Lower leg skin (tissue), 4 donors: ENCODE measurements around the gene RPTOR. TPM values are rescaled to one million over a fixed set of nuclear protein-coding genes. Genes with fewer than 3 reads are reported as not detected.

Experiments used
- DNase-seq, 2 donors: peaks; one replicate each; pipeline ENCODE4 v3.0.0-alpha.2; 2019; ENCODE audit warnings: low spot score in 2 of 2
- H3K4me3 ChIP-seq: fragments of 200-600 bp; sonication (generic); 2 replicates; pipeline ENCODE4 v1.5.1; 2017; ENCODE audit warnings: mild to moderate bottlenecking, low read depth; ENCODE audit not compliant: poor library complexity, severe bottlenecking
- POLR2A ChIP-seq, 2 donors: fragments of 450-650 bp; IDR thresholded peaks; one replicate each; pipeline ENCODE4 v1.6.1; 2016 to 2017; ENCODE audit warnings: antibody characterized with exemption in 2 of 2, mild to moderate bottlenecking in 1 of 2, moderate library complexity in 1 of 2
- WGBS, 2 donors: methylation state at CpG; one replicate each; pipeline ENCODE4 v1.1.5; 2018; 5-methylcytosine and 5-hydroxymethylcytosine counted together
- intact Hi-C: fragments of 100-400 bp; cut with DNase I; formaldehyde crosslinking; loops from one replicate; pipeline ENCODE4 v1.15.0; 2023; ENCODE audit warnings: low total_unique reads
- total RNA-seq, 4 donors: library from RNA; depleted of rRNA; stranded (reverse); fragments of >200 nt; gene quantifications; one replicate each; pipeline ENCODE4 v1.1.0, GENCODE V29; 2016
- TF ChIP-seq, protein P1 (sequence below), 3 donors: fragments of 450-650 bp; IDR thresholded peaks; one replicate each; pipeline ENCODE4 v1.5.1; 2016; ENCODE audit warnings: antibody characterized with exemption in 3 of 3, mild to moderate bottlenecking in 3 of 3, moderate library complexity in 2 of 3

Gene RPTOR
- total RNA-seq, 4 donors from 2014 or later, result 30.7 to 68.2 (median 39.8) TPM

DNA sequence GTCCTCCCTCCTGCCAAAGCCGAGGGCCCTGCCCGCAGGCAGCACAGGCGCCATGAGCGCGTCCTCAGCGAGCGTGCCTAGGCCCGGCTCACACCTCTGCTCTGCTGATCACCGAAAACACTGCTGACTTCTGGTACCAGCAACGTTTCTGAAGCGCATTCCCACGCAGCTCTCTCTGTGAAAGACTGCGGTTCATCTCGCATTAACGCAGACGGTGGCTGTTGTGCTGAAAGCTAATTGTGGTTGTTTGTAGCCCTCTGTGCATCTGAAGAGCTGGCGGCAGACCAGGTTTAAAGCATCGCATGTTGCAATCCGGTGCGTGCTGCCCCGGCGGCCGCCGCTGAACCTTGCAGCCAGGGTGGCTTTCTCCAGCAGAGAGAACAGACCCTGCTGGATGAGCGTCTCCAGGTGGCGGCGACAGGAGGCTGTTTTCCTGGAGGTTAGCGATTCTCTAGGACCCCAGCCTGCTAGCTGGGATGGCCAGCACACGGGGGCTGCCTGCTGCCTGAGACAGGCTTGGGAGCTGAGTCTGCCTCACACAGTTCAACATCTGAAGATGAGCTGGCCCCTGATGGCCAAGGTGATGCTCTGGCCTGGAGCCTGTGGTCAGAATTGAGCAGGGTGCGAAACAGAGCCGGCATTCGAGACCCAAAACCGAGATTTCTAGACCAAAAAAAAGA, 397.2 kb downstream of the RPTOR start:
- intact Hi-C loops, result no loop called here
- peak in 1 of 2 donors; percentile 33 for DNase-seq
- TF ChIP-seq, protein P1, sequence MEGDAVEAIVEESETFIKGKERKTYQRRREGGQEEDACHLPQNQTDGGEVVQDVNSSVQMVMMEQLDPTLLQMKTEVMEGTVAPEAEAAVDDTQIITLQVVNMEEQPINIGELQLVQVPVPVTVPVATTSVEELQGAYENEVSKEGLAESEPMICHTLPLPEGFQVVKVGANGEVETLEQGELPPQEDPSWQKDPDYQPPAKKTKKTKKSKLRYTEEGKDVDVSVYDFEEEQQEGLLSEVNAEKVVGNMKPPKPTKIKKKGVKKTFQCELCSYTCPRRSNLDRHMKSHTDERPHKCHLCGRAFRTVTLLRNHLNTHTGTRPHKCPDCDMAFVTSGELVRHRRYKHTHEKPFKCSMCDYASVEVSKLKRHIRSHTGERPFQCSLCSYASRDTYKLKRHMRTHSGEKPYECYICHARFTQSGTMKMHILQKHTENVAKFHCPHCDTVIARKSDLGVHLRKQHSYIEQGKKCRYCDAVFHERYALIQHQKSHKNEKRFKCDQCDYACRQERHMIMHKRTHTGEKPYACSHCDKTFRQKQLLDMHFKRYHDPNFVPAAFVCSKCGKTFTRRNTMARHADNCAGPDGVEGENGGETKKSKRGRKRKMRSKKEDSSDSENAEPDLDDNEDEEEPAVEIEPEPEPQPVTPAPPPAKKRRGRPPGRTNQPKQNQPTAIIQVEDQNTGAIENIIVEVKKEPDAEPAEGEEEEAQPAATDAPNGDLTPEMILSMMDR (IDR thresholded peaks at IDR 0.05), result no peak
- TF ChIP-seq POLR2A (IDR thresholded peaks at IDR 0.05), result no peak
- 52 to 66% methylated on average over 23 to 31 of the region's 33 CpGs for WGBS, 2 donors
- no peak overlapping the region for H3K4me3 ChIP-seq

DNA sequence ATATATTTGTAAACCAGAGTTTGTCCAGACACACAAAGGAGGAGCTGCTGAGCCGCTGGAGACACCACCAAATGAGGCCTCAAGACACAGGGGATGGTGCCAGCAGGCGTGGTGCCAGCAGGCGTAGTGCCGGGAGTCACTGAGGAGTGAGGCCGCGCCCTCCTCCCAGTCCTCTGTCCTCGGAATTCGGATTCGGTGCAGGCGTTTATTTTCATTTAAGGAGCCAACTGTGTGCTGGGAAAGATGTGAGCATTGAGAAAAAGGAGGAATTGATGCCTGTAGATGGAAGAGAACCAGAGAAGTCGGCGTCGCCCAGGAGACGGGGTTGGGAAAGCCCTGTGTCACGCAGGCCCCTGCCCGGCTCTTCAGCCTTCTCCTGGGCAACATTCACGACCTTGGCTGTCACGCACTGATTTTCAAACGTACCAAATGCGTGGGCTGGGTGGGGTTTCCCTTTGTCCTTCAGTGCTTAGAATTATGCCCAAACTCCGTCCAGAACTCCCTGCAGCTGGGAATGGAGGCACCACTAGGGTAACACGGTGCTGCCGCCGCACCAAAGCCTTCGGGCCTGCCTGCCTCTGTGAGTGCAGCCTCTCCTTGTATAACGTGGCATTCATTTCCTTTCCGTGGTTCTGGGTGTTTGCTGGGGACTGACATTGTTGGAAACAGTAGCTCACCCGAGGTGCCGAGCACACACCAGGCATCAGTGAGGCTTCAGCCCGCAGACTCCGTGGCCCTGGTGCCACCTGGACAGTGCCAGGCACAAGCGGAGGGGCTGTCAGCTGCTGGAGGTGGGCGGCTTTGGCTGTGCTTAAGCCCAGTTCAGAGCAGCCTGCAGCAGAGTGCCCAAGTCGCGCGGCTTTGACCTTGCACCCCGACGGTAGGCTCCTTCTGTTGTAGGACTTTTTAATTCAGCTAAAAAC, 398.0 kb downstream of the RPTOR start:
- peak; percentile 92 to 98 for DNase-seq
- no peak for TF ChIP-seq POLR2A (IDR thresholded peaks at IDR 0.05)
- TF ChIP-seq, protein P1 (IDR thresholded peaks at IDR 0.05), result no peak
- intact Hi-C loops, result no loop called here
- H3K4me3 ChIP-seq, result no peak overlapping the region
- WGBS, 2 donors, result 43 to 51% methylated on average over 37 to 38 of the region's 38 CpGs

DNA sequence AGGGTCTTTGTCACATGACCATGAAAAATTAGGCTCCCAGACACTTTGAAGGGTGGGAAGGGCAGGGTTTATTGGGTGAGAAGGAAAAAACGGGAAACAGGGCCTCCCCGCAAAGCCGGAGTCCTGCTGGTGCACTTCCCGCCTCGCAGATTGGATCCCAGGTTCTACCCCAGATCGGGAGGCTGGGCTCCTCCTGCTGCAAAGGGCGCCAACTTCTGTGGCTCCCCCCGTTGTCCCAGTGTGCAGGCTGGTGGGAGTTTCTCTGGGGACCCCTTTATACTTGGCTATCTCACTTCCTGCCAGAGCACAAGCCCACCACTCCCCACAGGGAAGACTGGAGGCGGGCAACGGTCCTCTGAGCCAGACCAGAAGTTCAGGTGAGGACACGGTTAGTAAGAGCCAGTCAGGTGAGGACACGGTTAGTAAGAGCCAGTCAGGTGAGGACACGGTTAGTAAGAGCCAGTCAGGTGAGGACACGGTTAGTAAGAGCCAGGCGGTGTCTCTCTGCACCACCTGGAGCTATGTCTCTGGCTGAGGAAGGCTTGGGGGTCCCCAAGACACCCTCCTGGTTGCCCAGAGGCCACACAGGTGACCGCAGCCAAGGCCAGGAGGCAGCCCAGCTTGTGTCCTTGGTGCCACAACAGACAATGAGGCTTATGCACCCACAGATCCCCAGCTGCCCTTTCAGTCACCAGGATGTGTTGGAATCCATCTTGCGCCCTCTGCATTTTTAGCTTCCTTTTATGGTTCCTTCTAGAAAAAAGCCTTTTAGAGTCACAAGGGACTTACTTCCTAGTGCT, 398.9 kb downstream of the RPTOR start:
- no peak overlapping the region for H3K4me3 ChIP-seq
- TF ChIP-seq POLR2A (IDR thresholded peaks at IDR 0.05), result no peak
- intact Hi-C loops, result no loop called here
- DNase-seq, result no peak
- WGBS, 2 donors, result 89 to 92% methylated on average over 17 of the region's 17 CpGs

DNA sequence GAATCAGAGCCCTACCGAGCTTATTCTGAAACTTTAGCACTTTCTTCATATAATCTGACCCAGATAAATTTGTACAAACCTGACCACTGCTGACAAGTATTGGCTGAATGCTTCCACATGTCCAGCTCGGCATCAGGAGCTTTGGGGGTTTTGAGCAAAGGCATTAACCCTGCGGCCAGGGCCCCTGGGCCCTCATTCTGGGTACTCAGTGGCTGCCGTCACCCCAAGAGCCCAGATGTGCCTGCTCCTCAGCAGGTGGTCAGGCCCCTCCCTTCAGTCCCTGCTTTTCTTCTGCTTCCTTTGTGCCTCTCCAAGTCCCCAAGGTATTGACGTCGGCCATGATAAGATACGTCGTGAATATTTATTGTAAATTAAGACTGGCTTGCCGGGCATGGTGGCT, 399.7 kb downstream of the RPTOR start:
- WGBS, 2 donors, result 71 to 85% methylated on average over 9 of the region's 9 CpGs
- no peak overlapping the region for H3K4me3 ChIP-seq
- intact Hi-C loops, result no loop called here
- no peak for TF ChIP-seq POLR2A (IDR thresholded peaks at IDR 0.05)
- TF ChIP-seq, protein P1 (IDR thresholded peaks at IDR 0.05), result no peak
- DNase-seq, result no peak

DNA sequence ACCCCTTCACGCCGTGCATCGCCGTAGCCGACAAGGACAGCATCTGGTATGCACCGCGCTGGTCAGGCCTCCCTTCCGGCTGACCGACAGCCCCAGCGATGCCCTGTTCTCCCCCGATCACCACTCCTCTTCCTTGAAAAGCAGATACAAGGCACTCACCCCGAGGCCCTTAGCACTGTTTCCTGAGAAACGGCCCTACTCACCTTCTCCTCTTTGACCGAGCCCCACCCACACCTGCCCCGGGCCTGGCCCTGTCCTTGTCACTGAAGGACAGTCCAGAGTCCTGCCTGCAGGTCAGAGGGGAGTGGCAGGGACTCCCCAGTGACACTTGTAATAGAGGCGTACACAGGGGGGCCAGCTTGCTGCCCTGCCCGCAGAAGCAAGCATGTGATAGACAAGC, 401.1 kb downstream of the RPTOR start:
- no peak for DNase-seq
- no peak overlapping the region for H3K4me3 ChIP-seq
- 90 to 96% methylated on average over 17 of the region's 17 CpGs for WGBS, 2 donors
- intact Hi-C loops, result no loop called here
- TF ChIP-seq POLR2A (IDR thresholded peaks at IDR 0.05), result no peak
- TF ChIP-seq, protein P1 (IDR thresholded peaks at IDR 0.05), result no peak
